ENCODE data around the gene SPDYE2B.
"Not testable (repeated sequence)": the region's sequence is repeated elsewhere in the genome, so short reads cannot be mapped to it uniquely, and the experiment has no call there.

Gene SPDYE2B, protein sequence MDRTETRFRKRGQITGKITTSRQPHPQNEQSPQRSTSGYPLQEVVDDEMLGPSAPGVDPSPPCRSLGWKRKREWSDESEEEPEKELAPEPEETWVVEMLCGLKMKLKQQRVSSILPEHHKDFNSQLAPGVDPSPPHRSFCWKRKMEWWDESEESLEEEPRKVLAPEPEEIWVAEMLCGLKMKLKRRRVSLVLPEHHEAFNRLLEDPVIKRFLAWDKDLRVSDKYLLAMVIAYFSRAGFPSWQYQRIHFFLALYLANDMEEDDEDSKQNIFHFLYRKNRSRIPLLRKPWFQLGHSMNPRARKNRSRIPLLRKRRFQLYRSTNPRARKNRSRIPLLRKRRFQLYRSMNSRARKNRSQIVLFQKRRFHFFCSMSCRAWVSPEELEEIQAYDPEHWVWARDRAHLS

DNA sequence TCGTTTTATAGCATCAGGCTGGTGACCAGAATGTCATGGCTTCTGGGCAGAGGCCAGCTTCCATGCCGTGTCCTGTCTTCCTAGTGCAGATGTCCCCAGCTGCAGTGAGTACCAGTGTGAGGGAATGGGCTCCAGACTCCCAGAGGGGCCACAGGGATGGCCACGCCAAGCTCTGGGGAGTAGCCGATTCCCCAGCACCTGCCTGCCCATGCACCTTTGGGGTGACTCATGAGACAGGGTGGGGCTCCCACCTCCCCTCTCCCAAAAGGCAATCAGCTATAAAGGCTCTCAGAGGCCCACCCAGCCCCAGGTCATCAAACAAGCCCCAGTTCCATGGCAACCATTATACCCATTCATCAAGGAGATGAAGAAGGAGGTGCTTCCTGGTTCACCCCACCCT, at the start of gene SPDYE2B:
Gene SPDYE2B, plus strand, starts transcription at position 396 of the 400 bp plus-strand sequence. CDS start 2,030 bp downstream, outside the sequence.
- not testable (repeated sequence) for DNase-seq (ENCODE audit: low spot score)

DNA sequence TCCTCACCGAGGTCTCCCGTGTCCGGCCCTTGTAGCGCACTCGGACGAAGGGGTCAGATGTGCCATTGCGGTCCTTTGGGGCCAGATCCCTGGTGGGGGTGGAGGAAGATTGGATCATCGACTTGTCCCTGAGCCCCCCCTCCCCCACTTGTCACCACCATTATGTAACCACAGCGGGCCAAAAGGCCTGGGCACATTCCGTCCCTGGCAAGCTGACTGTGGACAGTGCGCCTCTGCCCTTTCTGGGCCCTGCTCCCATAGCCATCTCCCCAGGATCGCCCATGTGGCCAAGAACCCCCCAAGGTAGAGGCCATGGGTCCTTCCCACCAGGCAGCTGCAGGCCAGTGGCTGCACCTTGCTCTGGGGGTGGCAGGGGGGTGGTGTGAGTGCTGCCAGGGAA, 47.8 kb upstream of the SPDYE2B start:
- DNase-seq (ENCODE audit: low spot score) = not testable (repeated sequence)

DNA sequence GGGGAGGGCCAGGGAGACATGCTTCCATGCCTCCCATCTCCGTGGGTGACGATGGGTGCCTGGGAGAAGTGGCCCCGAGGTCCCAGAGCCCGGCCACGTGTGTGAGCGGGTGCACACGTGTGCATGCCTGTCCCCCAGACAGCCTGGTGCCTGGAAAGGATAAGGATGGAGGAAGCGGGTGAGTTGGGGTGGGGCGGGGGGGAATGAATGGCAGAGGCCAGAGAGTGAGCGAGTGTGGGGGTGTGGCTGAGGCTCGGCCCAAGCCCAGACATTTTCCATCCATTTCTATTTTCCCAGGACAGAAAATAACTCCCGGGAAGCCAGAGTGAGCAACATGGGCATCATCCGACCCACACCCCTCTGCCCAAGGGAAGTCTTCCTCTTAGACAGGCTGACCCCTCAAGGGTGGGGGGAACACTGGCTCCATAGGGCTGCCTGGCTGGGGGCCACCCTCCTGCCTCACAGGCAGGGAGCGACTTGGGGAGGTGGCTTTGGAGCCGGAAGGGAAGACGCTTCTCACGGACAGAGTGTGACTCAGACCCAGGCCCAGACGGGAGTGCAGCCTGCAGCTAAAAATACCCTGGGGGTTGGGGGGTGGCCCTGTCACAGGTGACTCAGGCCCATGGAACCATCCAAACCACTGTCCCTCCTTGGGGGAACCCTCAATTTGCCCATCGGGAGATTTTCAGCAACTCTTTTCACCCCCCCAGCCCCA, 45.5 kb upstream of the SPDYE2B start:
- not testable (repeated sequence) for DNase-seq (ENCODE audit: low spot score)

DNA sequence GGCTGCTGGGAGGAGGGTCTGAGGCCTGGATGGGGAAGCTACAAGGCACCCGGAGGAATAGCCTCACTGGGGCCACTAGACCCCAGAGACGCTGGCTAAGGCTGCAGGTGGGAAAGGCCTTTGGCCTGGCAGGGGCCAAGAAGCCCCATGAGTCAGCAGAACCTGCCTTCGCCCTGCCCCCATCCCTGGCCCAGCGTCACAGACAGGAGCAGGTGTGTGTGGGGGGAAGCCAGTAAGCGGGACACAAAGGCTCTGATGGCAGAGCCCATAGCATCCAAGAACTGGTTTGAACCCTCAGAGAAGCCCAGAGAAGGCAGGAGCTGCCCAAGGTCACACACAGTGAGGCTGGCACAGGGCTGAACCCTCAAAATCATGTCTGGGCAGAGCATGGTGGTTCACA, 43.3 kb upstream of the SPDYE2B start:
- DNase-seq (ENCODE audit: low spot score) = not testable (repeated sequence)

DNA sequence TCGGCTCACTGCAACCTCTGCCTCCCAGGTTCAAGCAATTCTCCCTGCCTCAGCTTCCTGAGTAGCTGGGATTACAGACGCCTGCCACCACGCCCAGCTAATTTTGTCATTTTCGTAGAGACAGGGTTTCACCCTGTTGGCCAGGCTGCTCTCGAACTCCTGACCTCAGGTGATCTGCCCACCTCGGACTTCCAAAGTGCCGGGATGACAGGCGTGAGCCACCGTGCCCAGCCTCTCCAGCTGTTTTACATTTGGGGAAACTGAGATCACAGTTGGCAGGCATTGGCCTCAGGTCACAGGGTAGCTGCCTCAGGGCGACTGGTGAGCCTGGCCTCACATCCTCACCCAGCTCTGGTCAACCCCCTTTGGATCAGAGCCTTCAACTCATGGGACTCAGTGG, 40.4 kb upstream of the SPDYE2B start:
- not testable (repeated sequence) for DNase-seq (ENCODE audit: low spot score)

DNA sequence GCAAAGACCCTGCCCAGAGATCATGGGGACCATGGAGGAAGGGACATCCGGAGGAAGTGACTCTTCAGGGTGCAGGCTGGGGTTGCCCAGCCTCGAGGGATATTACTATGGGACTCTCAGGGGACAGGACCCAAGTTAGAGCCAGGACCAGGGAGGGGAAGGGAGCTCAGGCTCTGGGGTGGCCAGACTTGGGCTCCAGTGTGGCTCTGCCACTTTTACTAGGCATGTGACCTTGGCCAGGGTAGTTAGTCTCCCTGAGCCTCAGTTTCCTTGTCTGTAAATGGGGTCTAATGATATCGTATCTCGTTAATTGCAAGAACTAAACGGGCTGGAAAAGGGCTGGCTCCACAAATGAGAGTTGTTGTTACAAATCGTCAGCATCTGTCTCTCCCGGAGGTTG, 39.7 kb upstream of the SPDYE2B start:
- DNase-seq (ENCODE audit: low spot score) = not testable (repeated sequence)

DNA sequence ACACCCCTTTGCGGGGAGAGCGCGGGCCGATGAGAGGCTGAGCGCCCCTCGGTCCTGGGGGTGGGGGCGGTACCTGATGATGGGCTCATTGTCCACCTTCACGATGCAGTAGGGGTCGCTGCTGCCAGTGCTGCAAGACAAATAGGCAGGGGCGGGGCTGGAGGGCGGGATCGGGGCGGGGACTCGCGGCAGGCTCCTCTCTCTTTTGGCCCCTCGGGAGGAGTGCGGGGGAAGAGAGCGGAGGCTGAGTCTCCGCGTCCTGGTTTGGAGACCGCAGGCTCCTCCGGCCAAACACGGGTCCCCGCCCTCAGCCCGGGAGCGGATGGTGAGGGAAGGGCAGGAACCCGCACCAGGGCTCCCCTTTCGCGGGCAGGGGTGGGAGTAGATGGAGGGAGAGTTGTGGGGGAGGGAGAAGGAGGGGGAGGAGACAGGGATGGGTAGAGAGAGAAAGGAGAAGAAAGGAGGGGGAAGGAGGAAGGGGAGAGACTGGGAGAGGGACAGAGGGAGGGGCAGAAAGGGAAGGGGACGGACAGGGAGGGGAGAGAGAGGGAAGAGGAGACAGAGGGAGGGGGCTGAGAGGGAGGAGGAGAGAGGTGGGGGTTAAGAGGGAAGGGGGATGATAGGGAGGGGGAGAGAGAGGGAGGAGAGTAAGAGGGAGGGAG, 39.0 kb upstream of the SPDYE2B start:
- DNase-seq (ENCODE audit: low spot score) = not testable (repeated sequence)

DNA sequence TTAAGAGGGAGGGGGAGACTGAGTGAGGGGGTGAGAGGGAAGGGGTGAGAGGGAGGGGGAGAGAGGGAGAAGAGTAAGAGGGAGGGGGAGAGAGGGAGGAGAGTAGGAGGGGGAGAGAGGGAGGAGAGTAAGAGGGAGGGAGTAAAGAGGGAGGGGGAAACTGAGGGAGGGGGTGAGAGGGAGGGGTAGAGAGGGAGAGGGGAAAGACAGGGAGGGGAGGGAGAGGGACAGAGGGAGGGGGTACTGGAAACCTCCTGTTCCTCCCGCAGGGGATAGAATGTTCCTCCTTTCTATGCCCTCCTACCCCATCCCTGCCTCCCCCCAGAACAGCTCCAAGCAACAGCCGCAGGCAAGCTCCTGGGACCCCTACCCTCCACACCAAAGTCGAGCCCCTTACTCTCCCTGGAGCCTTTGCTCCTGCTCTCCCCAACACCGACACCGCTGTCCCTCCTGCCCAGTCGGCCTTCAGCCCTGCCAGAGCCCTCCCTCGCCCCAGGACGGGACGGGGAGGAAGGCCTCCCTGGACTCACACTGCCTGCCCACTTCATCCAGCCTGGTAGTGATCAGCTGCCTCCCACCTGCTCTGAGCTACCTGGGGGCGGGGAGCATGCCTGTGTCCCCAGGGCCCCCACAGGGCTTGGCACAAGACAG, 38.3 kb upstream of the SPDYE2B start:
- not testable (repeated sequence) for DNase-seq (ENCODE audit: low spot score)

DNA sequence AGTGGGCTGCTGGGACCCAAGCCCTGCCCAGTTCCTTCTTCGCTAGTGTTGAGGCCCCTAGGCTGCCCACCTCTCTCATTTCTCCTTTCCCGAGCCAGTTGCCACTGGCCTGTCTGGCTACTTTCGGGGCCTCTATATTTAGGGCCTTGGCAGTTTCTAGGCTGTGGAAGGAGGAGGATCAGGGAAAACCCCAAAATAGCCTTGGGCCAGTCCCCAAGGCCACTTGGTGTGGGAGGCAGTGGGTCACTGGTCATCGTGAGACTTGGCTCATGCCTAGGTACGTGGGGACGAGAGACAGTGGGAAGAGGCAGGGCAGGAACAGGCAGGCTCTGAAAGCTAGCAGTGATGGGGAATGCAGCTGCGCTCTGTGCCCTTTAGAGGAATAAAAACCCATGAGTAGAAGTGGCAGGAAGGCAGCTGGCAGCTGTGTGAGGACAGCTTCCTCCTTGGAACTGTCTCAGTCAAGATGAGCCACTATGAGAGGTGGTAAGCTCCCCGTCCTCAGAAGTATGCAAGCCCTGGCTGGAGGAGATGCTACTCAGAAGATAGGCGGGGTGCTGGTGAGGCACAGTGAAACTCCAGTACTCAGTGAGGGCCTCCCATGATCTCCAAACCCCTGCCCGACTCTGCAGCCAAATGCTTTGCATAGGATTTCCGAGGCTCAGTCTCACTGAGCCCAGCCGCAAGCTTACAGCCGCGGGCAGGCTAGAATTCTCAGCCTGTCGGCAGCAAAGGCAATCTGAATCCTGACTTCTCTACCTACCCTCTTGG, 36.4 kb upstream of the SPDYE2B start:
- not testable (repeated sequence) for DNase-seq (ENCODE audit: low spot score)

DNA sequence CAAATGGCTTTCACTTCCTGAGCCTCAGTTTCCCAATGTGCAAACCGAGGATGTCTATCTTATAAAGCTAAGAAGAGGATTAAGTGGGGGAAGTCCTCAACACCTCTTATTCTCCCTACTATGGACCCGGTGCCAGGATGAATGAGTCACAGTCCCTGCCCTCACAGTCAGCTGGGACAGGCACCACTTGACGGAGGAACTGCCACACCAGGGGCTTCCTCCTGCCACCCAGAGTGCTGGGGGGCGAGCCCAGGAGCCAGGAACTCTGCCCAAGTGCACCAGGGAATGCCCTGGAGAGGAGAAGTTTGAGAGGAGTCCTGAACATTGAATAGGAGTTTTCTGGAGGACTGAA, 35.8 kb upstream of the SPDYE2B start:
- not testable (repeated sequence) for DNase-seq (ENCODE audit: low spot score)

DNA sequence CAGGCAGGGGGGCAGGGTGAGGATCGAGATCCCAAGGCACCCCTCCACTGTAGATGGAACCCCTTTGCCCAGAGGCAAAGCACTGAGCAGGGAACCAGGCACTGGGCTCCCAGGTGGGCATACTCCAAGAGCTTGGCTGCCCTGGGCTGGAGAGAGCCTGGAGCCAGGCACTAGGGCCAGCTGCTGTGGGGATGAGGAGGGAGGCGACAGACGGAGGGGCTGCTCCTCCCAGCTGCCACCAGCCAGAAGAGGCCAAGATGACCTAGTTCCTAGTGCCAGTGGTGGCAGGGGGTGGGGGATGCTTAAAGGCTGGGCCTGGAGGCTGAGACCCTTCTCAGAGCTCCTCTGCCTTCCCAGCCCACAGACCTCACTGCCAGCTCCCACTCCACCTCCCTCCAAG, 35.2 kb upstream of the SPDYE2B start:
- DNase-seq (ENCODE audit: low spot score) = not testable (repeated sequence)

DNA sequence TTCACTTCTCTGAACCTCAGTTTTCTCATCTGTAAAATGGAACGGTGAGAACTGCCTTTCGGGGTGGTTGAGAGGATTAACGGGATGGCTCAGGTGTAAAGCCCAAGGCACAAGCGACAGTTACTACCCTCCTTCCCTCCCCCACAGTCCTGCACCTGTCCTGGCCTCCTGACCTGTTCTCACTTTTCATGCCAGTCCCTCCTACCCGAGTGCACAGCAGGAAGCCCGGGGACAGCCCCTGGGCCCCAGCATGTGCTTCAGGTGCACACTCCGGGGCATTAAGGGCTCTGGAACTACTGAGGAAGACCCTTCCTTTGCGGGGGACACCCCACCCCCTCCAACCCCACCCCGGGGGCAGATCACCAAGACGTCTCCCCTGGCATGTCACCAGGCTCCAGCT, 34.2 kb upstream of the SPDYE2B start:
- DNase-seq (ENCODE audit: low spot score) = not testable (repeated sequence)

DNA sequence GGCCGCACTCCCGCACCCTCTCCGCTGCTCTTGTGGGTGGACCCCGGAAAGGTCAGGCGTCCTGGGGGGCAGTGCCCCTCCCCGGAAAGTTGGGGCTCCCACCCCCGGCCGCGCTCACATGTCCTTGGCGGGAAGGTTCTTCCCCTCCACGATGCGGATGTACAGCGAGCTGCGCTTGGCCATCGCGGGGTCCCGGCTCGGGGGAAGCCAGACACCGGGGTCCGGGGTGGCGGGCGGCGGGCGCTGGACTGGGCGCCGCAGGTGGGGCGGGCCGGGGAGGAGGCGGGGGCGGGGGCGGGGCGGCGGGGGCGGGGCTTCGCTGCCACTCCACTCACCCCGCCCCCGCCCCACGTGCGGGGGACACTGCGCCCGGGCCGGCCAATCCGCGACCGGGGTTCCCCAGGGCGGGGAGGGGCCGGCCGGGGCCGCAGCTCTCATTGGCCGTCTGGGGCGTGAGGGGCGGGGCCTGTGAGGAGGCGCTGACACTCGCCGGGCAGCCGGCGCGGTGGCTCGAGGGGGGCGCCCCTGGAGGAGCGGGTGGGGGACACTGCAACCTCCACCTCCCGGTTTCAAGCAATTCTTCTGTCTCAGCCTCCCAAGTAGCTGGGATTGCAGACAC, 33.5 kb upstream of the SPDYE2B start, which contains the start of gene RASA4:
Gene RASA4, minus strand, starts transcription at position 250 of the 619 bp plus-strand sequence. Its CDS starts 67 bp downstream, at position 183.
- DNase-seq (ENCODE audit: low spot score) = not testable (repeated sequence)

DNA sequence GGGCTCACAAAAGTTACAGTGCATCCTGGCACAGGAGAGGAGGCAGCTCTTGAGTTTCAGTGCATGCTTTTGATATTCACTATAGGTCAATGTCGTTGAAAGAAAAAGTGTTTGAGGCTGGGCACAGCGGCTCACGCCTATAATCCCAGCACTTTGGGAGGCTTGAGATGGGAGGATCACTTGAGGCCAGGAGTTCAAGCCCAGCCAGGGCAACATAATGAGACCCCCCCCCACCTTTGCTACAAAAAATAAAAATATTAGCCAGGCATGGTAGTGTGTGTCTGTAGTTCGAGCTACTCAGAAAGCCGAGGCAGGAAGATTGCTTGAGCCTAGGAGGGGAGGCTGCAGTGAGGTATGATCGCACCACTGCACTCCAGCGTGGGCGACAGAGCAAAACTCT, 32.0 kb upstream of the SPDYE2B start:
- not testable (repeated sequence) for DNase-seq (ENCODE audit: low spot score)

DNA sequence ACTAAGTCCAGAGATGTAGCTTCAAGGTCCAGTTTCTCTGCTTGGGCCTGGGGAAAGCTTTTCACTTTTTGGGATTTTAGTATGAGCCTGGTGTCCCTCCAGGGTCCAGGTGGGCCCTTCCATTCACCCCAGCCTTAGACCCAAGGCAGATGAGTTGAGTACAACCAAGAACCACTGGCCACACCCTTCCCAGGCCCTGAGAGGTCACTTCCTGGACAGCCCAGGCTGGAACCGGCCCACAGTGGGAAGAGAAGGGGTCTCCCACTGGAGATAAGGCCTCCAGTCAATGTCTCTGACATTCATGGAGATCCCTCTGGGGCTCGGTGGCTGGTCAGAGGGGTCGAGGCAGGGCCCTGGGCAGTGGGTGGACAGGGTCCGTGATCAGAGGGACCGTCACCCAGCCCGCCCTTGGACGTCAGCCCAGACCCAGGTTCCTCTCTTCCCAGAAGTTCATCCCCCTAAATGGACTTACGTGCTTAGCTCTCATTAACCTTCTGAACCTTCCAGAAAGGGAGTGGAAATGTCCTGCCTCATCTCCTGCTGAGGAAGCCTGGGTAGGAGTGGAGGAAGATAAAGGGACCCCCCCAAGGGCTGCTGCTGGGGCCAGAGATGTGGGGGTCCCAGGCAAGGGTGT, 22.7 kb upstream of the SPDYE2B start:
- DNase-seq (ENCODE audit: low spot score) = not testable (repeated sequence)

DNA sequence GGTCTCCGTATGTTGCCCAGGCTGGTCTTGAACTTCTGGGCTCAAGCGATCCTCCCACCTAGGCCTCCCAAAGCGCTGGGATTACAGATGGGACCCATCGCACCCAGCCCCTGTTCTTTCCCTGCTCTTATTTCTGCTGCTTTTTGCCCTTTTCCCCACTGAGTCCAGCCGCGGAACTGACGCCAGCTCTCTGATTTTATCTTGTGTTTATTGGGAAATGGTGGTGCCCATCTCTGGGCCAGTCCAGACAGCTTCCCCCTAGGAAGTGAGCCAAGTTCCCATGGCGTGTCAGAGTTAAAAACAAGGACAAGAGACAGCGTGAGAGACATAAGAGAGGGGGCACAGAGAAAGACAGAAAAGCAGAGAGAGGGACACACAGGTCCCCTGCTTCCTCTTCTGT, 19.5 kb upstream of the SPDYE2B start:
- DNase-seq (ENCODE audit: low spot score) = not testable (repeated sequence)

DNA sequence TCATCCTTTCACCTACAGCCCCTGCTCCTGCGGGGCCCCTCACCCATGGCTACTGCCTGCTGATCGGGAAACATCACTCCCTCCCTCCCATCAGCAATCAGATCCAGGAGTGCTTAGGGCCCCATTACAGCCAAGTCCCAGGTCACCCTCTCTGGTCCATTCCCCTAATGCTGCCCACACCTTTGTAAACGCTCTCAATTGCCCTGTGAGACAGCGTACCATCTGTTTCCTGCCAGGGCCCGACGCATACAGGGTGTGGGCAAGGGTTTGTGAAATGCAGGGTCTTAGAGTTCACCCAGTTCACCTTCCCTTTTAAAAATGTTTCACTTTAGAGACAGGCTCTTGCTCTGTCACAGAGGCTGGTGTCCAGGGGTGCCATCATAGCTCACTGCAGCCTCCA, 15.8 kb upstream of the SPDYE2B start:
- DNase-seq (ENCODE audit: low spot score) = not testable (repeated sequence)

DNA sequence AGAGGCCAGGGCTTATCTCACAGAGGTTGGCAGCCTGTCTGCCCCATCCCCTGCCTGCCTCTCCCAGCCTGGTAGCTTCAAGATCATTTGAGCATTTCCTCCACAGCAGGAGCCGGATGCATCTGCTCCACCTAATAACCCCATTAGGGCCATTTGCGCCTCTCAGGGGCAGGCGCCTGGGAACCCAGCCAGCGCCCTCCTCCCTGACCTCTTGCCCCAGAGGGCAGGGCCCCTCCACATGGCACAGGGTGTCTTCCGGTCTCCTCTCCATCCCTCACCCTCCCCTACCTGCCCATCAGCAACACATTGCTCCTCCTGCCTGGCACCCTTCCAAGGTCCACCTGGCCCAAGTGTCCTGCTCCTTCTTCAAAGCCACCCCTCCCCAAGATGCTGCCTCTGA, 14.8 kb upstream of the SPDYE2B start:
- DNase-seq (ENCODE audit: low spot score) = not testable (repeated sequence)

DNA sequence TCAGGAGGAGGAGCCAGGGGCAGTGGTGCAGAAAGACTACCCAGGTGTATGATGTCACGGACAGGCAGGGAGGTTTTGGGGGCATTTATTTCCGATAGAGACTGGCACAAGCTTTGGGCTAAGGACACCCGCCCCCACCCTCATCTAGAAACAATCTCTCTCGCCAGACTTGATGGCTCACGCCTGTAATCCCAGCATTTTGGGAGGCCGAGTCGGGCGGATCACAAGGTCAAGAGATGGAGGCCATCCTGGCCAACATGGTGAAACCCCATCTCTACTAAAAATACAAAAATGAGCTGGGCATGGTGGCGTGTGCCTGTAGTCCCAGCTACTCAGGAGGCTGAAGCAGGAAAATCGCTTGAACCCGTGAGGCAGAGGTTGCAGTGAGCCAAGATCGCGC, 13.2 kb upstream of the SPDYE2B start:
- not testable (repeated sequence) for DNase-seq (ENCODE audit: low spot score)

DNA sequence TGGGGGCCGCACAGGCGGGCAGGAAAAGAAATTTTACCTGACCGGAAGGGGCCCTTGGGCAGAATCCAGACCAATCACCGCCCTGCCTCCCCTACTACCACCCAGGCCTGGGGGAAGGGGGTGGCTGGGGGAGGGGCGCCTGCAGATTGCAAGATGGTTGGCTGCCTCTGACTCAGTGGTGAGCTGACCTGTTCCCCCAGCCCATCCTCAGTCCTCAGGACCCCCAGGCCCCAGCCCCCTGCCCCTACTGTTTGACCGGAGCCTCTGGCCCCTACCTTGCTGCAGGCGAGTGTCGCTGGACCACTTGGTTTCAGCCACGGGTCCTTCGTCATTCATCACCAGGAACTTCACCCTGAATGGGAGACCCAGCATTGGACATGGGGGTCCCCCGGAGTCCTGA, 11.3 kb upstream of the SPDYE2B start:
- DNase-seq (ENCODE audit: low spot score) = not testable (repeated sequence)
